HL-60 (cell line): Measurements from ENCODE around the gene DAAM1.

Experiments
- DNase-seq, 2 experiments: peaks; one replicate each; pipeline ENCODE4 v3.0.0-alpha.2; 2010 to 2020; ENCODE audit warnings: low read depth in 1 of 2, low spot score in 1 of 2
- H3K27ac ChIP-seq: fragments of 250-450 bp; sonication (Bioruptor Pico); replicated peaks from 2 replicates; pipeline ENCODE4 v1.5.1; 2020; ENCODE audit warnings: mild to moderate bottlenecking, moderate library complexity
- H3K27me3 ChIP-seq: fragments of 250-450 bp; sonication (Bioruptor Pico); 2 replicates; pipeline ENCODE4 v1.5.1; 2021; ENCODE audit warnings: mild to moderate bottlenecking, moderate library complexity; ENCODE audit not compliant: insufficient read depth, poor library complexity, severe bottlenecking
- H3K4me3 ChIP-seq: replicated peaks from 2 replicates; pipeline ENCODE4 v1.5.1; 2011; ENCODE audit warnings: mild to moderate bottlenecking, control low read depth, low read length; ENCODE audit not compliant: insufficient read depth
- CTCF ChIP-seq: IDR thresholded peaks from one replicate; pipeline ENCODE4 v1.5.1; 2011; ENCODE audit warnings: low read length, control low read depth, inconsistent platforms; ENCODE audit not compliant: insufficient read depth
- GABPA ChIP-seq: IDR thresholded peaks from 2 replicates; pipeline ENCODE4 v1.6.1; 2012; ENCODE audit warnings: low read depth
- POLR2AphosphoS5 ChIP-seq: IDR thresholded peaks from 2 replicates; pipeline ENCODE4 v1.6.1; 2012; ENCODE audit warnings: low read depth
- SPI1 ChIP-seq: IDR thresholded peaks from 2 replicates; pipeline ENCODE4 v1.6.1; 2012; ENCODE audit warnings: low read depth, mild to moderate bottlenecking, borderline replicate concordance
- TF ChIP-seq, protein P1 (sequence below): IDR thresholded peaks from 2 replicates; pipeline ENCODE4 v1.6.1; 2012; ENCODE audit warnings: low read depth; ENCODE audit not compliant: insufficient replicate concordance

DAAM1 gene

GRCh38 chr14:59320361-59320760 is 131.9 kb downstream of the DAAM1 start:
- Histone ChIP-seq H3K4me3 (no peak overlapping the region), H3K27me3 (no peaks in the 10 kb centered on the region), H3K27ac (no peak overlapping the region)
- TF ChIP-seq CTCF (no peak), SPI1 (no peak), POLR2AphosphoS5 (no peak), GABPA (no peak)
- TF ChIP-seq, protein P1, sequence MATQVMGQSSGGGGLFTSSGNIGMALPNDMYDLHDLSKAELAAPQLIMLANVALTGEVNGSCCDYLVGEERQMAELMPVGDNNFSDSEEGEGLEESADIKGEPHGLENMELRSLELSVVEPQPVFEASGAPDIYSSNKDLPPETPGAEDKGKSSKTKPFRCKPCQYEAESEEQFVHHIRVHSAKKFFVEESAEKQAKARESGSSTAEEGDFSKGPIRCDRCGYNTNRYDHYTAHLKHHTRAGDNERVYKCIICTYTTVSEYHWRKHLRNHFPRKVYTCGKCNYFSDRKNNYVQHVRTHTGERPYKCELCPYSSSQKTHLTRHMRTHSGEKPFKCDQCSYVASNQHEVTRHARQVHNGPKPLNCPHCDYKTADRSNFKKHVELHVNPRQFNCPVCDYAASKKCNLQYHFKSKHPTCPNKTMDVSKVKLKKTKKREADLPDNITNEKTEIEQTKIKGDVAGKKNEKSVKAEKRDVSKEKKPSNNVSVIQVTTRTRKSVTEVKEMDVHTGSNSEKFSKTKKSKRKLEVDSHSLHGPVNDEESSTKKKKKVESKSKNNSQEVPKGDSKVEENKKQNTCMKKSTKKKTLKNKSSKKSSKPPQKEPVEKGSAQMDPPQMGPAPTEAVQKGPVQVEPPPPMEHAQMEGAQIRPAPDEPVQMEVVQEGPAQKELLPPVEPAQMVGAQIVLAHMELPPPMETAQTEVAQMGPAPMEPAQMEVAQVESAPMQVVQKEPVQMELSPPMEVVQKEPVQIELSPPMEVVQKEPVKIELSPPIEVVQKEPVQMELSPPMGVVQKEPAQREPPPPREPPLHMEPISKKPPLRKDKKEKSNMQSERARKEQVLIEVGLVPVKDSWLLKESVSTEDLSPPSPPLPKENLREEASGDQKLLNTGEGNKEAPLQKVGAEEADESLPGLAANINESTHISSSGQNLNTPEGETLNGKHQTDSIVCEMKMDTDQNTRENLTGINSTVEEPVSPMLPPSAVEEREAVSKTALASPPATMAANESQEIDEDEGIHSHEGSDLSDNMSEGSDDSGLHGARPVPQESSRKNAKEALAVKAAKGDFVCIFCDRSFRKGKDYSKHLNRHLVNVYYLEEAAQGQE = no peak
- DNase-seq = no peak

DNA sequence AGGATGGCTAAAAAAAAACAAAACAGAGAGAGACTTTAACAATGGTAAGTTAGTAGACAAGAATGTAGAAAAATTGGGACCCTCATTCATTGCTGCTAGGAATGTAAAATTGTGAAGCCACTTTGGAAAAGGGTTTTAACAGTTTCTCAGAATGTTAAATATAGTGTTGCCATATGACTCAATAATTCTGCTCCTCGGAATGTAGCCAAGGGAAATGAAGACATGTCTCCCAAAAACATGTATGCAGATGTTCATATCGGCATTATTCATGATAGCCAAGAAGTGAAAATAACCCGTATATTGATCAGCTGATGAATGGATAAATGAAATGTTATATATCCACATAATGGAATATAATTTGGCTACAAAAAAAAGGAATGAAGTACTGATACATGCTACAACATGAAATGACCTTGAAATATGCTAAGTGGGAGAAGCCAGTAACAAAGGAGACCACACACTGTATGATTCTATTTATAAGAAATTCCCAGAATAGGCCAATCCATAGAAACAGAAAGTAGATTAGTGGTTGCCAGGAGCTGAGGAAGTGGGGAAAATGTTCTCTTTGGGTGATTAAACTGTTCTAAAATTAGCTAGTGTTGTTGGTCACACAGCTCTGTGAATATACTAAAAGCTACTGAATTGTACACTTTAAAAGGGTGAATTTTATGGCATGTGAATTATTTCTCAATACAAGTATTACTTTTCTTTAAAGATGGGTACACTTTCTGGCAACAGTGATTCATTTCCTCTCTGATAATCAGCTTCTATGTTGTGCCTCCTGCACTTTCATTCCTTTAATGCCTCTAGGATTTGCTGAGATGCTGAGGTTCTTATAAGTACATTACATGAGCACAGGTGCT is 132.5 kb downstream of the DAAM1 start:
- TF ChIP-seq POLR2AphosphoS5 = no peak
- TF ChIP-seq CTCF = no peak
- TF ChIP-seq SPI1 = no peak
- TF ChIP-seq GABPA = no peak
- TF ChIP-seq, protein P1 = no peak
- no peak overlapping the region for H3K4me3 ChIP-seq
- no peaks in the 10 kb centered on the region for H3K27me3 ChIP-seq
- no peak overlapping the region for H3K27ac ChIP-seq
- DNase-seq = no peak

DNA sequence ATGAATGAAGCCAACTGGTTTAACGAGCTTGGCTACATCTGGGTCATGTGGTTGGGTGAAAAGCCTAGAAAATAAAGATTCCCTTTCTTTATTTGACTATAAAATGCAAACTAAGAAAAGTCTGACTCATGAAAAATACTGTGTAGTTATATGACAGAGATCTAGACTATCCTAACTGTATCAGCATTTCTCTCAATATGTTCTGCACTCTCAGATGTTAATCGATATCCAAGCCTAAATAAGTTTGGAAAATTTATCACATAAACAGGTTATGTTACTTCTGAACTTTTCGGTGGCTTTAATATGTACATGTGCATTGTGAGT is 133.1 kb downstream of the DAAM1 start:
- H3K27me3 ChIP-seq = no peaks in the 10 kb centered on the region
- H3K27ac ChIP-seq = no peak overlapping the region
- no peak overlapping the region for H3K4me3 ChIP-seq
- TF ChIP-seq GABPA (no peak), SPI1 (no peak), POLR2AphosphoS5 (no peak), CTCF (no peak)
- TF ChIP-seq, protein P1 = no peak
- no peak for DNase-seq
